Activated T-cell treated with anti-CD3 and anti-CD28 coated beads for 1 hour (primary cell): ENCODE data around the gene AKAP8L.

Experiments
- DNase-seq: peaks from one replicate; pipeline ENCODE4 v3.0.0-alpha.2; 2020; ENCODE audit warnings: low read depth

The AKAP8L gene, protein sequence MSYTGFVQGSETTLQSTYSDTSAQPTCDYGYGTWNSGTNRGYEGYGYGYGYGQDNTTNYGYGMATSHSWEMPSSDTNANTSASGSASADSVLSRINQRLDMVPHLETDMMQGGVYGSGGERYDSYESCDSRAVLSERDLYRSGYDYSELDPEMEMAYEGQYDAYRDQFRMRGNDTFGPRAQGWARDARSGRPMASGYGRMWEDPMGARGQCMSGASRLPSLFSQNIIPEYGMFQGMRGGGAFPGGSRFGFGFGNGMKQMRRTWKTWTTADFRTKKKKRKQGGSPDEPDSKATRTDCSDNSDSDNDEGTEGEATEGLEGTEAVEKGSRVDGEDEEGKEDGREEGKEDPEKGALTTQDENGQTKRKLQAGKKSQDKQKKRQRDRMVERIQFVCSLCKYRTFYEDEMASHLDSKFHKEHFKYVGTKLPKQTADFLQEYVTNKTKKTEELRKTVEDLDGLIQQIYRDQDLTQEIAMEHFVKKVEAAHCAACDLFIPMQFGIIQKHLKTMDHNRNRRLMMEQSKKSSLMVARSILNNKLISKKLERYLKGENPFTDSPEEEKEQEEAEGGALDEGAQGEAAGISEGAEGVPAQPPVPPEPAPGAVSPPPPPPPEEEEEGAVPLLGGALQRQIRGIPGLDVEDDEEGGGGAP

DNA sequence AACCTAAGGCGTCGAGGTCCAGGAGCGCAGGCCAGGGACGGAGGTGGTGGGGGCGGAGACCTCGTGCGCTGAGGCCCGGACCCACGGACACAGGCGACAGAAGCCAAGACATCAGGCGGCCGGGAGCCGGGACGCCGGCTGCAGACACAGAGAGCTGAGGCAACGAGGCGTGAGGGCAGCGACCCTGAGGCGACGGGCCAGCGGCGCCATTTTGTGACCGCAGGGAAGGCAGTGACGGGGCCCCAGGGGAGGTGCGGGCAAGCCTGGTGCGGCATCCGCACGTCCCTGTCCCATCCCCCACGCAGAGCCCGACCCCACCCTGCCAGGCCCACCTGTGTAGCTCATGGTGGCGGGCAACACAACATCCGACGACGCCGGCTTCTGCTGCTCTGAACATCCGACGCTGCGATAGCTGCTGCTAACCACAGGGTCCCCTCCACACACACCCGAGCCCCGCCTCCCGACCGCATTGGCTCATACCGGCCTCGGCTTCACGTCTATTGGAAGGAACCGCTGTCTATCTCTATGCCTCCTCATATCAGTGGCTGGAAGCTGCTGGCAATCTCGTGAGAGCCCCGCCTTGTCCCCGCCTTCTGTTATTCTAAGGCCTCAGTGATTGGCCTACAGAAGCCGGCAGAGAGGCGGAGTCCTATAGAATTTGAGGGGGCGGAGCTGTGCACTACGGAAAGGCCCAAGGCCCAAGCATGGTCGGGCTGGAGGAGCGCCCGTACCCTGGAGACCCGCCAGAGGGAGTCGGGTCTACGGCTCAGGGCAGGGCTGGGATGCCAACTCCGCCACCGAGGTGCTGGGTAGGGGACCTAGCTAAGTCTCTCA, at the start of gene AKAP8L:
Gene AKAP8L, minus strand, starts transcription at position 410 of the 834 bp plus-strand sequence. Its CDS starts 65 bp downstream, at position 345.
- DNase-seq, result peak; percentile 98

DNA sequence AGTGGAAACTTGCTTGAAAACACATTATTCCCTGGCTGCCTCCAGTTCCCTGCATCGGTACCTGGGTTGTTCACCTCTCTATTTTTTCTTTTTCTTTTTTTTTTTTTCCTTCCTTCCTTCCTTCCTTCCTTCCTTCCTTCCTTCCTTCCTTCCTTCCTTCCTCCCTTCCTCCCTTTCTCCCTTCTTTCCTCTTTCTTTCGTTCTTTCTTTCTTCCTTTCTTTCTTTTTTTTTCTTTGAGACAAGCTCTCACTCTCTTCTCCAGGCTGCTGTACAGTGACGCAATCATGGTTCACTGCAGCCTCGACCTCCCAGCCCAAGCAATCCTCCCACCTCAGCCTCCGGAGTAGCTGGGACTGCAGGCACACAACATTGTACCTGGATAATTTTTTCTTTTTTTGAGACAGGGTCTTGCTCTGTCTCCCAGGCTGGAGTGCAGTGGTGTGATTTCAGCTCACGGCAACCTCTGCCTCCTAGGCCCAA, 49.0 kb upstream of the AKAP8L start:
- DNase-seq, result no peak

DNA sequence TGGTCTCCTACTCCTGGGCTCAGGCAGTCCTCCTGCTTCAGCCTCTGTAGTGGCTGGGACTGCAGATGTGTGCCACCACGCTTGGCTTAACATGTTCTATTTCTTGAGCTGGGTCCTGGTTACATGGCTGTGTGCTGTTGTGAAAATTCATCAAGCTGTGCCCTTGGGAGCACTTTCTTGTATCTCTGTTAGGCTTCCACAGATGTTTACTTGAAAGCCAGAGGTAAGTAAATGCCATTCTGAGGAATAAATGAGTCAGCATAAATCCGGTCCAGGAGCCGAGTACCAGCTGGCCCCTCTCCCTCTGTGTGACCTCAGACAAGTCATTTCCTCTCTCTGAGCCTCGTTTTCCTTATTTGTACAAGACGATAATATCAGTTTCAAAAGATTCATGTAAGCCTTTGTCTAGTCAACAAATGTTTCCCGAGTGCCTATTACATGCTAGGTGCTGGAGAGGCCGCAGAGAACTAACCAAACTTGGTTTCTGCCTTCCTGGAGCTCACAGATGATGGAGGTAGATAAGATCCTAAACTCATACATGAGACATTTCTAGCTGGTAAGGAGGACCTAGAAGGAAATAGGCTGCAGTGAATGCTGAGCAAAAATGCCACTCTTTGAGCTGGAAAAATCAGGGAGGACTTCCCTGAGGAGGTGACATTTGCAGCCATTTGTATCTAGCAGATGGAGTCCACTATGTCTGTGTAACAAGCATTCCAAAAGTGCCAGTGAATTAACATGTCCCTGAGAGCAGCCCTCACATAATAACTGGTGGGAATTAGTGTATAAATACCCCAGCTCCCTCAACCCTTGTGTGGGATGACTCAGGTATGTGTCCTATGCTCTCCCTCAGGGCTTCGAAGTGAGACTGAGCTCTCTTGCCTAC, 48.3 kb upstream of the AKAP8L start:
- DNase-seq, result peak; percentile 24

DNA sequence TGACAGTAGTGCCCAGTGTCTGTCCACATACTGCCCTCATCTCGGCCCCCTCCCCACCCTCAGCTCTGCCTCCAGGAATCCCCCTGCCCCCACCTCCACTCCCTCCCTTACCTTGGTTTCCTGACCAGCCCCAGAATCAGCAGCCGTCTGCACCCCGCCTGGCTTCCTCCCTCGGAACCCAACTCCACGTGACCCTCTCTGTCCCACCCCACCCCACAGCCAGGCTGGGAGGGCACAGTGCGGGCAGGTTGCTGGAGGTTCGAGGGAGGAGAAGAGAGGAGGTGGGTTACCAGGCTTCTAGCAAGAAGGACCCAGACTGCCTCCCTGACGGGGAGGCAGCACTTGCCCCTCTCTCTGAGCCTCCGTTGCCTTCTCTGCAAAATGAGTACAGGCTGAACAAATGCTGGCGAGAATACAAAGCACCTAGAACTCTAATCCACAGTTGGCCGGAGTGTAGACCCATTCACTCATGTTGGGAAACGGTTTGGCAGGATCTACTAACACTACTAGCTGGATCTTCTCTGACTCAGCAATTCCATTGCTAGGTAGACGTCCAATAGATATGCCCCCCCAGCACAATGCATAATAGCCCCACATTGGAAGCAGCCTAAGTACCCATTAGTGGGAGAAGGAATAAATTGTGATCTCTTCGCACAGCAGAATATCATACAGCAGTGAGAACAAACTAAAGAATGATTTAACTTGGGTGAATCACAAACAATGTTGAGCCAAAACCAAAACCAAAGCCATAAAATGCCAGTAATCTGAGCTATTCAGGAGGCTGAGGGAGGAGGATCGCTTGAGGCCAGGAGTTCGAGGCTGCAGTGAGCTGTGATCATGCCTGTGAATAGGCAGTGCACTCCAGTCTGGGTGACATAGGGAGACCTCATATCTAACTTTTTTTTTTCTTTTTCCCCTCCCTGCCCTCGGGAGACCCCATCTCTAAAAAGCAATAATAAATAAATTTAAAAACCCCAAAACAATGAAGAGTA, 45.9 kb upstream of the AKAP8L start, which contains the start of gene RASAL3:
Gene RASAL3, minus strand, starts transcription at position 151 of the 992 bp plus-strand sequence. CDS start 186 bp downstream, outside the sequence.
- peak; percentile 64 for DNase-seq

DNA sequence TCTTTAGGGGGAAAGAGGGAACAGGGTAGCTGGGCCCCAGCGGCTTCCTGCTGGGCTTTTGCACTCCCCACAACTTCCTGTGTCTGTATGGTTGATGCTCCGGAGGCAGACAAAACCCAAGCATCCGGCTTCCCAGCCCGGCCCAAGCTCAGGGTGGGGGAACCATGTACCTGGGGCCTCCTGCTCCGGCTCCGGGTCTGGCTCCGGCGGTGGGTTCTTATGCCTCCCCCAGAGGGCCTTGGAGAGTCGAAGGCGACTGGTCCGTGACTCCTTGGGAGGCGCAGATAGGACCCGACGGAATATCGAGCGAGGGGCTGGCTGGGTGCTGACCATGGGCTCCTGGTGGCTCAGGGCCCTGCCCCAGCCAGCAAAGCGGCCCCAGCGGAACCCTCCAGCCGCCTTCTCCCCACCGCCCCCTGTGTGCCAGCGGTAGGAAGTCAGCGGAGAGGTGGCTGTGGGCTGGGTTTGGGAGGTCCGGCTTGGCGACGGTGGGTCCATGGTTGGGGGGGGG, 45.1 kb upstream of the AKAP8L start:
- DNase-seq, result peak; percentile 71

DNA sequence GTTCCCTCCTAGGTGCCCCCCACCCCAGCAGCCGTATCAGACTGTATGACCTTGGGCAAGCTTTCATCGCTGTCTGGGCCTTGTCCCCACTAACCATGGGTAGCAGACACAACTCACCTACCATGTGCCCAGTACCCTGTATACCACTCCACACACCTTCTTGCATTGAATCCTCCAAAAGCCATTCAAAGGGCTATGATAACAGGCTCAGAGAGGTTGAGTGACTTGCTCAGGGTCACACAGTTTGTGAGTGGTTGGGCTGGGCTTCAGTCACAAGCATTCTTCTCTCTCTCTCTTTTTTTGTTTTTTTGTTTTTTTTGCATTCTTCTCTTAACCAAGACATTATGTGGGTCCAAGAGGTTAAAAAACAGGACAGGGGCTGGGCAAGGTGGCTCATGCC, 42.9 kb upstream of the AKAP8L start:
- no peak for DNase-seq

DNA sequence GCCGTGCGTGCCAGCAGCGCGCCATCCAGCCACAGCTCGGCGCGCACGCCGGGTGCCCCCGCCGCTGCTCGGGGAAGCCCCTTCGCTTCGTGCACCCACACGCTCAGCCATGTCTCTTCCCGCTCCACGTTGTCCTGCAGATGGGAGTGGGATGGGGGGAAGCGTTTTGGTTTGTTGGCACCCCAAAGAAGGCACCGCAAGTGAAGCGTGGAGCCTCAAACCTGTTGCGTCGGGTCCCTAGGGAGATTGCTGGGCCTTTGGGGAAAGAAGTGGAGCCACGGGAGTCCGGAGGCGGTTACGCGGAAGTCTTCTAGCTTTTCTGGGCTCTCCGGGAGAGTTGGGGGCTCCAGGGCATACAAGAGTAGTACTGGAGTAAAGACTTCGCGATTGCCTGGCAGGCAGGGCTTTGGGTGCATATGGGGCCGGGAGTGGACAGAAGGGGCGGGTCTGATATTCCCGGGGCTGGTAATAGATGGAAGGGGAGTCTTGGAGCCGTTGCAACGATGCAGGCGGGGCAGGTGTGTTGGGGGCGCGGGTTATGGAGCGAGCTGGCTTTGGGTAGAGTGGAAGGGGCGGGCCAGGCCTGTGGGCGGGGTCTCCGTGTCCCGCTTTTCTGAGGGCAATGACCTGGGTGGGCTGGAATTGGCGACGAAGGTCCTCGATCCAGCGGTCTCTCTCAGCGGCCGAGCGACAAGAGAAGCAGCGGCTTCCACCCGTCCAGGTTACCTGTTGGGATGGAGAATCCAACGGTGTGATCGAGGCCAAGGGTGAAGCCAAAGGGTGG, 39.1 kb upstream of the AKAP8L start:
- DNase-seq, result no peak

DNA sequence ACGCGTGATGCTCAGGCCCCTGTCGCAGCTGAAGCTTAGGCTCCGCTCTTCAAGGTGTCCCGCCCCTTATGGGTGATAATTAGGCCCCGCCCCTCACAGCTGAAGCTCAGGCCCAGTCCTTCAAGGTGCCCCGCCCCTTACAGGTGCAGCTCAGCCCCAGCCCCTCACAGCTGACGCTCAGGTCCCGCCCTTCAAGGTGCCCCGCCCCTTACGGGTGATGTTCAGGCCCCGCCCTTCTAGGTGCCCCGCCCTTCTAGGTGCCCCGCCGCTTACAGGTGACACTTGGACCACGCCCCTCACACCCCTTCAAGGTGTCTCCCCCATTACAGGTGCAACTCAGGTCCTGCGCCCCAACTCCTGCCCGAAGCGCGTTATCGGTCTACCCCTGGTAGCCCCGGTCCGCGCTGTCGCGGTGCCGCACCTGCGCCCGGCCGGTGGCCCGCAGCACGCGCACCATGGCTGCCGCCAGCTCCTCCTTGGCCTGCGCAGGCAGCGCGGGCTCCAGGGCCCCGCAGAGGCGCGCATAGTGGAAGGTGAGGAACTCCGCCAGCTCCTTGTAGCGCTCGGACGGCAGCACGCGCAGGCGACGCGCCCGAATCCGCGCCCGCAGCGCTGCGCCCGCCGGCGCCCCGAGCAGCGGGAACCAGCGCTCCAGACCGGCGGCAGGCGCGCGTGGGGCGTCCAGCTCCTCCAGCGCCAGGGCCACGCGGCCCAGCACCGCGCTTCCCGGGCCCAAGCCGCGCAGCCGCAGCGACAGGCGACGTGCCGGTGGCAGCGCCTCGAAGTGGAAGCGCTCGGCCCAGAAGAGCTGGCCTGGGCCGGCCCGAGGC, 38.3 kb upstream of the AKAP8L start:
- no peak for DNase-seq

DNA sequence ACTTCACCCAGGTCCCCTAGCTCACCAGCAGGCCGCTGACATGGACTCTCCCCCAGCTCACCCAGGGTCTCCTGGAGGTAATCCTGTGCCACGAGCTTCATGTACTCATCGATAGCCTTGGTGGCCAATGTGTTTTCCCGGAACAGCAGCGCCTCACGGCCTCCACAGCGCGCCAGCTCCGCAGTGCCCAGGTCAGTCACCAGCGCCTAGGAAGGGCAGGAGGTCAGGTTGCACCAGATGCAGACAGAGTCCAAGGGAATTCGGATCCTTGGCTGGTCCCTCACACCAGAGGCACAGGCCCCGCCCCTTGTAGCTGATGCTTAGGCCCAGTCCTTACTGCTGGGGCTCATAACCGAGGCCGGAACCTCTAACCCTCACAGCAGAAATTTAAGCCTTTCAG, 37.7 kb upstream of the AKAP8L start:
- no peak for DNase-seq

DNA sequence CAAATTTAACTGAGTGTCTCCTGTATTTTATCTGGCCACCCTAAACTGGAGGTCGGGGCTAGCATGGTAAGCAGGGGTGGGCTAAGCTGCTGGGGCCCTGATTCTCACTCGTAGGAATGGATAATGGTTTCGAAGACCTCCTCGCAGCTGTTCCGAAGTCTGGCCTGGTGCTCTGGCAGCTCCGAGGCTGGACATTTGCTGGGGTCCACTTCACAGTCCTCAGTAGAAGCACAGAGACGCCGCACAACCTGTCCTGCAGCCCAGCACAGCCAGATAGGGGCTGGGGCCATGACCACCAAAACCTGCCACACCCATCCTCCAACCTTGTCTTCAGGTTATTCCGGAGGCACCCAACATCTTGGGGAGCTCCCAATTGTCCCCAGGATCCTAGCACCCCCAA, 37.2 kb upstream of the AKAP8L start:
- DNase-seq, result no peak

DNA sequence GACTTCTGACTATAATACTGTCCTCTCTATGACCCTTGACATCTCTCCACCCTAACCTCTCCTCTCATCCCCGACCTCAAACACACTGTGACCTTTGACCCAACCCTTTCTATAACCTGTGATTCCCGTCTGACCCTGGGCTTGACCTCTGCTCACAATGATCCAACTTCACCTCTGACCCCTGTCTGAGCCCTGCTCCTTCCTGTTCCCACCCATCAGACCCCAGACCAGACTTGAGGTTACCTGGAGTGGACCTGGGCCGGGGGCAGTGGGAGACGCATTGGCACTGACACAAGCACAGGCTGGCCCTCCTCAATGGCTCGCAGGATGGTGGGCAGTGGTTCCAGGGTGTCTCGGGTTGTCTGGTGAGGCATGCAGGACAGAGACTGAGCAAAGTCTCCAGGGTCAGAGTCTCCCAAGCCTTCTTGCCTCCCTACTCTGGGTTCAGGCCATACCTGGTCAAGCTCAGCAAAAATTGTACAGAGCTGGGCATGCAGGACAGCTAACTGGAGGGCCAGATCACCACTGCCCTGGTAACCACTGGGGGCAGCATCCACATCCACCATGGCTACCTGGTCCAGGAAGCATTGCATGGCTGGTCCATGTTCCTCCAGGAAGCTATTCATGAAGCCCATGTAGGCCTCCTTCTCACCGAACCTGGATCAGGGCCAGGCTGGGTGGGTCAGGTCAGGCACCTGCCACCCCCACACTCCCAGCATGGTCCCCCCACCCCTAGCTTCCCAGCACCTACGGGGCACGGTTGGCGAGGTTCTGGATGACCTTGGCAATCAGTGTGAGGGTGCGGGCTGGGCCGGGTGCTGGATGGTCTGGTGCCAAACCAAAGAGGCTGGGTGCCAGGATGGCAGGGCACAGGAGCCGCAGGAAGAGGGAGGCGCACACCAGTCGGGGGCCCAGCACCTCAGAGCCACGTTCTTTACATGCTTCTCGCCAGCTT, 35.4 kb upstream of the AKAP8L start:
- DNase-seq, result no peak

DNA sequence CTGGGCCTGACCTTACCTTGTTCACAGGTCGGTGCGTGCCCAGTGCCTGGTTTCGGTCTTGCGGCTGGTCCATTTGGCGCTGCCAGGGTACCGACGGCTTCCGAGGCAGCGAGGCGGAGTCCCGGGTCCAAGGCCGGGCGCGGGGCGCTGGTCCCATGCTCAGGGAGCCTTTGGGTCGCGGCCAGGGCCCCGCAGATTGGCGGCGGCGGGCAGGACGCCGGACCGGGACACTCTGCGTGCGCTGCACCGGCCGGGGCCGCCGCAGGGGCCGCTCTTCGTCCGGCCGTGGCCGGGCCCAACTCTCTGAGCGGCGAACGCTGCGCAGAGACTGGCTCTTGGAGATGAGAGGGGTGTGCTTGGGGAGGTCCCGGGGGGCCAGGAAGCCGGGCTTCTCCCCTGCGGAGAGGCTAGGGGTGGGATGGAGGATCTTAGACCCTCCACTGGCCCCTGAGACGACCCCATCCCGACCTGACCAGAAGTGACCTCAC, 34.3 kb upstream of the AKAP8L start:
- DNase-seq, result no peak

DNA sequence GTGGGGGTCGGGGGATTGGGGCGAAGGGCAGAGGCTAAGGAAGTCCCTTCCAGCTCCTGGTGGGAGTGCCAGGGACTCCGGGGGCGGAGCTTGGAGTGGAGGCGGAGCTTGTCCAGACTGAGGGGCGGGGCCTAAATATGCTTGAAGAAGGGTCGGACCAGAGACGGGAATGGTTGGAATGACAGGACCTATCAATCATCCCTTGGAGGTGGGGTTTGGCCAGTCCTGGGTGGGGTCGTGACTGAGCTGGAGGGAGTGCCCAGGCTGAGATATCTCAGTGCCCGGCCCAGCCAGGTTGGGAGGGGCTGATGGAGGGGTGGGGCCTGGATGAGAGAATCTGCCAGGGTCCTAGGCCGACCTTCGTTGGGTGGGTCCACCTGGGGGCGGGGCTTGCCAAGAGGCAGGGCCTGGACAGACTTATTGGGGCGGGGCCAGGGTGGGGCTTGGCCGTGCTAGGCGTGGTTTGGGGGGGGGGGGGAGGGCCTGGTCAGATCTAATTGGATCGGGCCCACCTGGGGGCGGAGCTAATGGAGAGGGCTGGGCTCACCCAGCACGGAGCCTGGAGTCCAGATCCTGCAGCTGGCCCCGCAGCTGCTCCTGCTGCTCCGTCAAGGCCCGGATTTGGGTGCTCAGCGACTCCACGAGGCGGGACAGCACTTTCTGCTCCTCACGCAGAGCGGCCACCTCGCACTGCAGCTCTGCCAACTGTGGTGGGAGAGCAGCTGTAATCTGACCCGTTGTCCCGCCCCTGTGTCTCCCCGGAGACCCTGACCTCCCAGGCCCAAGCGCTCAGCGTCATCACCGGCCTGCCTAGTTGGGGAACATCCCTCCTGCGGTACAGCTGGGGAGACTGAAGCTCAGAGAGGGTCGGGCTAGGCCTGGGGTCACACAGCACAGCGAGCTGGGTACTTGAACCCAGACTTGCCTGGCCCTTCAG, 33.6 kb upstream of the AKAP8L start:
- DNase-seq, result no peak

DNA sequence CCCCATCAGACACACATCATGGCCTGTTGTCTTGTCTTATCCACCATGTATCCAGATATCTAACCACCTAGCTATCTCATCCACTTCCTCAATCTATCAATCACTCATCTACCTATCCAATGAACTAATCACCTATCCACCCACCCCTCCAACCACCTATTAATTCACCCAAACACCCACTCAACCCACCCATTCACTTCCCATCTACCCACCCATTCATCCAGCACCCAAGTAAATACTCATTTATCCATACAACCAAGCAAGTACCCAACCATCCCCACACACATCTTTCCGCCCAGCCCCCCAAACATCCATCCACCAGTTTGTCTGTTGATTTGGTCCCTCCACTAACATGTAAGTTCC, 31.7 kb upstream of the AKAP8L start:
- DNase-seq, result no peak

DNA sequence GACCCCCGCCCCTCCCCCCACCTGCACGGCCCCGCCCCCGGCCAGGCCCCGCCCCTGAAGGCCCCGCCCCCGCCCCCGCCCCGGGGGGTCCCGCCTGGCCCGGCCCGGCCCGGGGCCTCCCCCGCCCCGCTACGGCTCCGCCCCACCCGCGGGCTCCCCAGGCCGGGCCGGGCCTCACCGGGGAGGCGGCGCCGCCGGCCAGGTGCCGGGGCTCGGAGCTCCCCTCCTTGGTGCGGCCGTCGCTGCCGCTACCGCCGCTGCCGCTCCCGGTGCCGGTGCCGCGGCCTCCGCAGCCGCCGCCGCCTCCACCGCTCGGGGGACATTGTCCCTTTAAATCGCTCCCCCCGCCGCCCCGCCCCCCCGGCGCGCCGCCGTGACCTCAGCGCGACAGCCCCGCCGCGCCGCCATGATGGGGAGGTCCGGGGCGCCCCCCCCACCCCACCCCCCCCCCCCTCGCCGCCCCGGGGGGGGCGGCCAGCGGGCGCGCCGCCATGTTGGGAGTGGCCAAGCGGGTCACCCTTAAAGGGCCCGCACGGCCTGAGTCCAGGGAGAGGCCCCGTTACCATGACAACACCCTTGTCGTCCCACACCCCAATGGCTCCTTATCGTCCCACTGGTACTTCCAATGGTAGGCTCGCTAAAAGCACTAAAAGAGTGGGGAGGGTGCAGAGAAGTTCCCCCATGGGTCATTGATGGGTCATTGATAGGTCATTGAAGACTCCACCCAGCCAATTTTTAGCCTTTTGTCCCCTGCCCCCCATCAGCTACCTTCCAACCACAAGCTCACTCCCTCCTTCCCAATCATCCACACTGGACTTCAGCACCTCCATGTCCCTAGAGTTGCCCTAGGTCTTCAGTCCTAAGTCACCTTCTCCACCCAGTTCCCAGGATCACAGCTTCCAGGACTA, 31.1 kb upstream of the AKAP8L start, which contains the start of gene WIZ:
Gene WIZ, minus strand, starts transcription at position 337 of the 908 bp plus-strand sequence. CDS start 1,649 bp downstream, outside the sequence.
- DNase-seq, result peak; percentile 82
